ENCODE results near the gene USP34.

DNA sequence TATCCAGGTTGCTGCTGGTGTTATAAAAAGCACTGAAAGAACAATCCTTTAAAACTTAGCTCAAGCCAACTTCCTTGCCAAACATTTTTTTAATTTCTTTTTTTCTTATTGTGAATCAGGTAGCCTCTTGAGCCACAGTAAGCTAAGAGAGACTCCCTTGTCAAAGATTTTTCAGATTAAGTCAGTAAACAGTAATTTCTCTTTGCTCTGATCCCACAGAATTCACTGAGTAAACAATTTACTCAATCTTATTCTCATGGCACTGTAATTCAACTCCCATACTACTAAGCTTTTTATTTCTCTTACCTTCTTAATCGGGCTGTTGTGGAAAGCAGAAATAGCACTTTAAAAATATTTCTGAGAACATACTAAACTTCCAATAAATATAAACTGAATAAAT is 226.2 kb downstream of the USP34 start:
- TF ChIP-seq, protein P1, sequence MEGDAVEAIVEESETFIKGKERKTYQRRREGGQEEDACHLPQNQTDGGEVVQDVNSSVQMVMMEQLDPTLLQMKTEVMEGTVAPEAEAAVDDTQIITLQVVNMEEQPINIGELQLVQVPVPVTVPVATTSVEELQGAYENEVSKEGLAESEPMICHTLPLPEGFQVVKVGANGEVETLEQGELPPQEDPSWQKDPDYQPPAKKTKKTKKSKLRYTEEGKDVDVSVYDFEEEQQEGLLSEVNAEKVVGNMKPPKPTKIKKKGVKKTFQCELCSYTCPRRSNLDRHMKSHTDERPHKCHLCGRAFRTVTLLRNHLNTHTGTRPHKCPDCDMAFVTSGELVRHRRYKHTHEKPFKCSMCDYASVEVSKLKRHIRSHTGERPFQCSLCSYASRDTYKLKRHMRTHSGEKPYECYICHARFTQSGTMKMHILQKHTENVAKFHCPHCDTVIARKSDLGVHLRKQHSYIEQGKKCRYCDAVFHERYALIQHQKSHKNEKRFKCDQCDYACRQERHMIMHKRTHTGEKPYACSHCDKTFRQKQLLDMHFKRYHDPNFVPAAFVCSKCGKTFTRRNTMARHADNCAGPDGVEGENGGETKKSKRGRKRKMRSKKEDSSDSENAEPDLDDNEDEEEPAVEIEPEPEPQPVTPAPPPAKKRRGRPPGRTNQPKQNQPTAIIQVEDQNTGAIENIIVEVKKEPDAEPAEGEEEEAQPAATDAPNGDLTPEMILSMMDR (IDR thresholded peaks at IDR 0.05; ENCODE audit: insufficient read depth, low read length, poor library complexity, severe bottlenecking): no peak
- no peak for TF ChIP-seq EZH2phosphoT487 (conservative IDR thresholded peaks at IDR 0.05; ENCODE audit: low read length)

Data from SU-DHL-6 (cell line).